Keratinocyte (primary cell): ENCODE results near the gene IFNL2. TPM values are rescaled to one million over a fixed set of nuclear protein-coding genes. Genes with fewer than 3 reads are reported as not detected.

Experiments
- DNase-seq: peaks from one replicate; pipeline ENCODE4 v3.0.0-alpha.2; 2011; ENCODE audit warnings: low read depth, missing footprints, low spot score
- FAIRE-seq: peaks from 2 replicates; lab custom pipeline; 2011; peaks lifted over from hg19 to GRCh38; lab: Jason Lieb, UNC
- H2AFZ ChIP-seq: 2 replicates; pipeline ENCODE4 v1.6.0; 2012; ENCODE audit warnings: low read length, control low read depth, inconsistent platforms; ENCODE audit not compliant: control insufficient read depth
- H3K27ac ChIP-seq: 2 replicates; pipeline ENCODE4 v1.5.1; 2011; ENCODE audit warnings: low read length; ENCODE audit not compliant: control insufficient read depth, insufficient read depth
- H3K27me3 ChIP-seq: 3 replicates; pipeline ENCODE4 v1.6.0; 2011; ENCODE audit warnings: low read length; ENCODE audit not compliant: control insufficient read depth, insufficient read depth; ENCODE audit errors: extremely low read depth
- H3K36me3 ChIP-seq, 2 experiments: 2 replicates in 1 of 2; 3 replicates in 1 of 2; pipeline ENCODE4 v1.5.1; 2011; ENCODE audit warnings: low read length in 2 of 2, mild to moderate bottlenecking in 1 of 2; ENCODE audit not compliant: control insufficient read depth in 2 of 2, insufficient read depth in 2 of 2; ENCODE audit errors: extremely low read depth in 1 of 2
- H3K4me1 ChIP-seq: 3 replicates; pipeline ENCODE4 v1.5.1; 2011; ENCODE audit warnings: low read length; ENCODE audit not compliant: control insufficient read depth, insufficient read depth; ENCODE audit errors: extremely low read depth
- H3K4me2 ChIP-seq: 3 replicates; pipeline ENCODE4 v1.6.0; 2011; ENCODE audit warnings: low read depth, low read length; ENCODE audit not compliant: control insufficient read depth, insufficient read depth; ENCODE audit errors: extremely low read depth
- H3K4me3 ChIP-seq, 3 experiments: fragments of 200-600 bp in 1 of 3; sonication (generic) in 1 of 3; 2 replicates in 2 of 3; 3 replicates in 1 of 3; pipeline ENCODE4 v1.5.1; 2011 to 2016; ENCODE audit warnings: low read length in 3 of 3, mild to moderate bottlenecking in 3 of 3, control low read depth in 2 of 3, inconsistent platforms in 1 of 3, low read depth in 1 of 3, mixed read lengths in 1 of 3, mixed run types in 1 of 3, moderate library complexity in 1 of 3; ENCODE audit not compliant: control insufficient read depth in 2 of 3, insufficient read depth in 2 of 3; ENCODE audit errors: extremely low read depth in 1 of 3
- H3K79me2 ChIP-seq: 2 replicates; pipeline ENCODE4 v1.6.0; 2012; ENCODE audit warnings: low read length; ENCODE audit not compliant: control insufficient read depth, insufficient read depth
- H3K9ac ChIP-seq: 3 replicates; pipeline ENCODE4 v1.6.0; 2011; ENCODE audit warnings: low read length; ENCODE audit not compliant: control insufficient read depth, insufficient read depth; ENCODE audit errors: extremely low read depth
- H3K9me1 ChIP-seq: 3 replicates; pipeline ENCODE4 v1.6.0; 2011; ENCODE audit warnings: low read length; ENCODE audit not compliant: control insufficient read depth, insufficient read depth; ENCODE audit errors: extremely low read depth
- H3K9me3 ChIP-seq: 2 replicates; pipeline ENCODE4 v1.5.1; 2012; ENCODE audit warnings: low read depth, low read length; ENCODE audit not compliant: control insufficient read depth
- H4K20me1 ChIP-seq: 3 replicates; pipeline ENCODE4 v1.6.0; 2011; ENCODE audit warnings: low read length; ENCODE audit not compliant: control insufficient read depth, insufficient read depth; ENCODE audit errors: extremely low read depth
- CTCF ChIP-seq, 3 experiments: IDR thresholded peaks in 1 of 3; conservative IDR thresholded peaks in 1 of 3; optimal IDR thresholded peaks in 1 of 3; 2 replicates in 2 of 3; 3 replicates in 1 of 3; pipeline versions ENCODE3 to v1.5.1; 2011; ENCODE audit warnings: low read length in 3 of 3, mild to moderate bottlenecking in 3 of 3, moderate library complexity in 2 of 3, control low read depth in 1 of 3, inconsistent platforms in 1 of 3; ENCODE audit not compliant: insufficient read depth in 2 of 3; ENCODE audit errors: extremely low read depth in 1 of 3
- EZH2 ChIP-seq: IDR thresholded peaks from one replicate; pipeline ENCODE4 v1.6.1; 2012; ENCODE audit warnings: inconsistent platforms, mild to moderate bottlenecking, low read length, moderate library complexity
- dilution Hi-C: fragments of 300-500 bp; cut with MboI; formaldehyde crosslinking; loops from one replicate; pipeline ENCODE4 v1.7.0; 2020; ENCODE audit warnings: low sequenced_read_pairs; ENCODE audit not compliant: extremely low pct_ligation_motif_present
- polyA plus RNA-seq, 5 experiments: library from polyadenylated mRNA; depleted of rRNA in 3 of 5; stranded (reverse) in 3 of 5; stranded (forward) in 1 of 5; unstranded in 1 of 5; fragments of >200 nt; gene quantifications; 1 replicate in 1 of 5; 2 replicates in 3 of 5; 3 replicates in 1 of 5; pipeline versions ENCODE4 v1.2.1 to v1.2.3, GENCODE V29; 2011 to 2012; ENCODE audit warnings: missing spikeins in 2 of 5, low read depth in 1 of 5, low replicate concordance in 1 of 5

The IFNL2 gene
- polyA plus RNA-seq, 1 donor (not counting 4 experiments of a cell fraction or from before 2014, with no cell fraction given): not detected

- Histone ChIP-seq H3K27me3 (peaks cover 5% of the 10 kb centered on the region), H3K4me2 (no peak overlapping the region), H4K20me1 (no peaks in the 10 kb centered on the region), H3K27ac (no peak overlapping the region), H3K79me2 (no peaks in the 10 kb centered on the region), H3K9me3 (no peaks in the 10 kb centered on the region), H3K4me3 (no peak overlapping the region), H3K36me3 (no peaks in the 10 kb centered on the region), H3K9ac (no peak overlapping the region), H3K9me1 (no peaks in the 10 kb centered on the region), H2AFZ (no peak overlapping the region), H3K4me1 (no peaks in the 10 kb centered on the region)
- dilution Hi-C loops: no loop called here
- FAIRE-seq: no peak
- DNase-seq: no peak
- no peak for TF ChIP-seq EZH2
- TF ChIP-seq CTCF (optimal IDR thresholded peaks at IDR 0.05 in 1 of 3, IDR thresholded peaks at IDR 0.05 in 1 of 3, conservative IDR thresholded peaks at IDR 0.05 in 1 of 3; ENCODE audit: extremely low read depth in 1 of 3, insufficient read depth in 2 of 3, low read length in 3 of 3): no peak
These were observed 30.7 kb upstream of the IFNL2 start for GRCh38 chr19:39237200-39238184.

GRCh38 chr19:39238209-39238608, 30.0 kb upstream of the IFNL2 start:
- TF ChIP-seq CTCF (optimal IDR thresholded peaks at IDR 0.05 in 1 of 3, IDR thresholded peaks at IDR 0.05 in 1 of 3, conservative IDR thresholded peaks at IDR 0.05 in 1 of 3; ENCODE audit: extremely low read depth in 1 of 3, insufficient read depth in 2 of 3, low read length in 3 of 3) (no peak), EZH2 (no peak)
- H3K27ac ChIP-seq: no peak overlapping the region
- H3K4me3 ChIP-seq: no peak overlapping the region
- no peaks in the 10 kb centered on the region for H3K9me3 ChIP-seq
- H3K79me2 ChIP-seq: no peaks in the 10 kb centered on the region
- FAIRE-seq (no peak), DNase-seq (no peak)
- H3K36me3 ChIP-seq: no peaks in the 10 kb centered on the region
- dilution Hi-C loops: no loop called here
- H3K27me3 ChIP-seq: peaks cover 5% of the 10 kb centered on the region
- H4K20me1 ChIP-seq: no peaks in the 10 kb centered on the region
- H2AFZ ChIP-seq: no peak overlapping the region
- no peaks in the 10 kb centered on the region for H3K9me1 ChIP-seq
- H3K4me1 ChIP-seq: no peaks in the 10 kb centered on the region
- H3K9ac ChIP-seq: no peak overlapping the region
- no peak overlapping the region for H3K4me2 ChIP-seq
